HG02763 (cell line): ENCODE data around the gene FGF11.

ENCODE experiments used
- ATAC-seq: cut with Tn5 transposase; IDR thresholded peaks from one replicate; pipeline ENCODE4 v1.9.1; 2021; ENCODE audit warnings: mild to moderate bottlenecking, moderate library complexity; ENCODE audit not compliant: unreplicated experiment

Gene FGF11

GRCh38 chr17:7429722-7430121, 9.6 kb upstream of the FGF11 start:
- ATAC-seq: no peak

DNA sequence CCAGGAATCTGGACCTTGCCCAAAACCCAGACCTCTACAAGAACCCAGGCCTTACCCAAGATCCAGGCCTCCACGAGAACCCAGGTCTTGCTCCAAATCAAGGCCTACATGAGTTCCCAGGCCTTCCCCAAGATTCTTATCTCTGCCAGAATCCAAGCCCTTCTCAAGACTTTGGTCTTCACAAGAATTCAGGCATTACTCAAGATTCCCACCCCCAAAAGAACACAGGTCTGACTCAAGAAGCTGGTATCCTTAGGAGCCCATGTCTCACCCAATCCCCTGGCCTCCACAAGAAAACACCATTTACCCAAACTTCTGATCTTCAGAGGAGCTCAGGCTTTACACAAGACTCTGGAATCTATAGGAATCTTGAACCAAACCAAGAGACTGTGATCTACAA, 8.1 kb upstream of the FGF11 start:
- no peak for ATAC-seq

DNA sequence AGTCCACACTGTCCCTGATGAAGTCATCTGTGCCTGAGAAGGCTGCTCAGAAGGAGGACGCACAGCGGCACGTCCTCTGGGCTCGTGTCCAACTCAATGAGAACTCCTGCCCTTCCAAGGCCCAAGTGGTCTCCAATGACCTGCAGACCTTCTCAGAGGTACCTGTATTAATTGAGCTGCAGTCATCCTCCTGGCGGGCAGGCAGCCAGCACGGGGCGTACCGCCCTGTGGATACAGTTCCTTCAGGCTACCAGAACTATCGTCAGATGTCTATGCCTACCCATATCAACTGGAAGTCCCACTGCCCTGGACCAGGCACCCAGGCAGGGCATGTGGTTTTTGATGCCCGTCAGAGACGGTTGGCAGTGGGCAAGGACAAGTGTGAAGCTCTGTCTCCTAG, 7.0 kb upstream of the FGF11 start:
- ATAC-seq: no peak

DNA sequence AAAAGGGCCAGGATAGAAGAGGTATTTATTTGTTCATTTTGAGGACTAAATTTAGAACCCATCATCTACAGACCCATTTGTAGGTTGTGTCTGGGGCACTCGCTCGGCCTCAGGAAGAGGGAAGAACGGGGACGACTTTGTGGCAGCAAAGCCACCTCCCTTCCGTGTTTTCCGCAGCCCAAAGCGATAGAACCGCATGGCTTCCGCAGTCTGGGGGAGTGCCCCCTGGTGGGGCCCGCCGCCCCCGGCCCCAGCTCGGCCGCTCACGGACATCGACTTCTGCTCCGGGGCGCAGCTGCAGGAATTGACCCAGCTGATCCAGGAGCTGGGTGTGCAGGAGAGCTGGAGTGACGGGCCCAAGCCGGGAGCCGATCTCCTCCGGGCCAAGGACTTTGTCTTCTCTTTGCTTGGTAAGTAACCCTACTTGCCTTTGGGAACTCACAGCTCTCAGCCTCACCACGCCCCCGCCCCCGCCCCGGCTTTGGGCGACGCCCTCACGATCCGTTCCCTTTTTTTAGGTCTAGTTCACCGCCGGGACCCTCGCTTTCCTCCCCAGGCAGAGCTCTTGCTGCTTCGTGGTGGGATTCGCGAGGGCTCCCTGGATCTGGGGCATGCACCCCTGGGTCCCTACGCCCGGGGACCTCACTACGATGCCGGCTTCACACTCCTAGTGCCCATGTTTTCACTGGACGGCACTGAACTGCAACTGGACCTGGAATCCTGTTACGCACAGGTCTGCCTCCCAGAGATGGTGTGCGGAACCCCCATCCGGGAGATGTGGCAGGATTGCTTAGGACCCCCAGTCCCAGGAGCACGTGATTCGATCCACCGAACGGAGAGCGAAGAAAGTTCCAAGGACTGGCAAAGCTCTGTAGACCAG, 3.4 kb upstream of the FGF11 start:
- ATAC-seq: peak; percentile 26

GRCh38 chr17:7436556-7437368, 2.5 kb upstream of the FGF11 start:
- ATAC-seq: no peak

- ATAC-seq: no peak
These were observed 1.9 kb upstream of the FGF11 start for GRCh38 chr17:7437369-7437863.

DNA sequence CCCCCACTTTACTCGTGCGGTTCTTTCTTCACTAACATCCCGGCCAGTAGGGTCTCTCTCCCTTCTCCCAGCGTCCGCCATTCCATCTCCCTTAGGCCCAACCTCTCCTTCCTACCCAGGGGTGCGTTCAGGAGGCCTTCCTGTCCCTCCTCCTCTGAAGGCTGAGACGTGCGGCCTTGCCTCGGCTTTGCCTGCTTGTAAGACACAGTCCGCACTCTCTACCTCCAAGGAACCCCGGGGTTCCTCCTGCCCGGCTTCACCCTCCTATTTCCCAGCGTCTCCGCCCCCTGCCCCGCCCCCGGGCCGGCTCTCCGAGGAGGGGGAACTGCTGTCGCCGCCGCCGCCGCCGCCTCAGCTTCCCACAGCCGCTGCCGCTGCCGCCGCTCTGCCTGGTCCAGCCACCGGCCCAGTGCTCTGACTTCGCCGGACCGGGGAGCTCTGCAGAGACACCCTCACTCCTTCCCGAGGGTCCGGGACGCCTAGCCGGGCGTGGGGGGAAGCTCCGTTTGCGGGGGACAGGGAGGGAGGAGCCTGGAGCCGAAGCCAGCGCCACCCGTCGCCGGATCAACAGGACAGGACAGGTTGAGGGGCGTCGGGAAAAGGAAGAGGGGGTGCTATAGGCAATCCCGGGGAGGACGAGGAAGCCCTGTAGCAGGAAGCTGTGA, 1.2 kb upstream of the FGF11 start:
- no peak for ATAC-seq

GRCh38 chr17:7438656-7439460, 454 bp upstream of the FGF11 start:
- ATAC-seq: no peak

DNA sequence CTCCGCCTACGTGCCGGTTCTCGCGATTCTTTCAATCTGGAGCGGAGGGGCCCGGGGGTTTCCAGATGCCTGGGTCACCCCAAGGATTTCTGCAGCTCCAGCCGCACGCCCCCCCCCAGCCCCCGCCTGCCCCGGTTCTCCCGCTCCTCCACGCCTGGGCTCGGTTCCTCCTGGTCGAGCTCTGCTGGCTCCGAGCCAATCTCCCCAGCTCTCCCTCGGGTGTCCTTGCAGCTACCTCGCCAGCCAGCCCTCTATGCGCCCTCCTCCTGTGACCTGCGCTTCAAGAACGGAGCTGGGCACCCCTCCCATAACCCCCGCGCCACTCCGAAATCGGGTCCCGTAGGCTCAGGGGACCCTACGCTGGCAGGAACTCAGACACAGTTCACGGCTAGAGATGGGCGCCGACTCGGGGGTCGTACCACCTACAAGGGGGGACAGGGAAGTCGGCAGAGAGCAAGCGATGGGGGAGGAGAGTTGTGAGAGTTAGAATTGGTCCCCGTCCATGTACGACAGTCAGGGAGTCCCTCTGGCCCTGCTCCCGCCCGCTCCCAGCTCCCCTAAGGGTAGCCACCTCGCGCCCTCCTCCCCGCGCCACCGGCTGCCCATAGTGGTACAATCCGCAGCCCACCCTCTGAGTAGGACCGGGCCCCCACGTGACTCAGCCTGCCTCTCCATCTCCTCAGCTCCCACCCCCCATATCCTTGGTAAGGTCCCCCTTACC, 961 bp downstream of the FGF11 start:
- no peak for ATAC-seq

DNA sequence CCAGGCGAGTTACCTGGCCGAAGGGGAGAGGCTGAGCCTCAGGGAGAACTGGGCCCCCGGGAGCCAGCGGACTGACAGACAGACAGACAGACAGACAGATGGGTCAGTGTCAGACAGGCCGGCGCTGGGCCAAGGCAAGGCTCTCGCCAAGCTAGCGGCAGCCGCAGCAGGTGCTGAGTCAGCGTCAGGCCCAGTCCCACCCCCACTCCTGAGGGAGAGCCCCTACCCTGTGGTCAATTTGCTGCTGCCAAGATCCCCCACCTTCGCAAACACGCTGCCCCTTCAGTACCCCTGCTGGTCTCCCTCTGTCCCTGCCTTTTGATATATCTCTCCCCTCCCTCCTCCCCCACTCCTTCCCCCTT, 1.5 kb downstream of the FGF11 start:
- no peak for ATAC-seq

DNA sequence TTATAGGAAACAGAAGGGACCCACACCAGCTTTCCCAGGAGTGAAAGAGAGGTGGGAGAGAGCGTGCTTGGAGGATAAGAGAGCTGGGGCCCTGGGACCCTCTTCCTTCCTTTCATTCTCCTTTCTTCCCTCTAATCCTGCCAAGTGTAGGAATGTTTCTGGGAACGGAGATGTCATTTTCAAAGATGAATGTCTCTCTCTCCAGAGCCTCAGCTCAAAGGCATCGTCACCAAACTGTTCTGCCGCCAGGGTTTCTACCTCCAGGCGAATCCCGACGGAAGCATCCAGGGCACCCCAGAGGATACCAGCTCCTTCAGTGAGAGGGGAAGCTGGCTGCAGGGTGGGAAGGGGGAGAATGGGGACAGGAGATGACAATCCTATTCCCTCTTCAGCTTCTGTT, 2.0 kb downstream of the FGF11 start:
- ATAC-seq: no peak

DNA sequence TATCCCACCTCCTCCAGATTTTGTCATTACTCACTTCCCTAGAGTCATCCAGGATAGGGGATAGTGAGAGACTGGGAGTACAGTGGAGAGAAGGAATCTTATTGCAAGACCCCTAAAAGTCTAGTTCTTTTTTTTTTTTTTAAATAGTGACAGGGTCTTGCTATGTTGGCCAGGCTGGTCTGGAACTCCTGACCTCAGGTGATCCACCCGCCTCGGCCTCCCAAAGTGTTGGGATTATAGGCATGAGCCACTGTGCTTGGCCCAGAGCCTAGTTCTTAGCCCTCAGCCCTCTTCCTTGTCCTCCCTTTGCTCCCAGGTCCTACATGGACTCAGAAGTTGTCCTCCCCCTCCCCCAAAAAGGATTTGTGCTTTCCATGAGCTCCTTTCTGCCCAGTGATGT, 2.8 kb downstream of the FGF11 start:
- no peak for ATAC-seq

DNA sequence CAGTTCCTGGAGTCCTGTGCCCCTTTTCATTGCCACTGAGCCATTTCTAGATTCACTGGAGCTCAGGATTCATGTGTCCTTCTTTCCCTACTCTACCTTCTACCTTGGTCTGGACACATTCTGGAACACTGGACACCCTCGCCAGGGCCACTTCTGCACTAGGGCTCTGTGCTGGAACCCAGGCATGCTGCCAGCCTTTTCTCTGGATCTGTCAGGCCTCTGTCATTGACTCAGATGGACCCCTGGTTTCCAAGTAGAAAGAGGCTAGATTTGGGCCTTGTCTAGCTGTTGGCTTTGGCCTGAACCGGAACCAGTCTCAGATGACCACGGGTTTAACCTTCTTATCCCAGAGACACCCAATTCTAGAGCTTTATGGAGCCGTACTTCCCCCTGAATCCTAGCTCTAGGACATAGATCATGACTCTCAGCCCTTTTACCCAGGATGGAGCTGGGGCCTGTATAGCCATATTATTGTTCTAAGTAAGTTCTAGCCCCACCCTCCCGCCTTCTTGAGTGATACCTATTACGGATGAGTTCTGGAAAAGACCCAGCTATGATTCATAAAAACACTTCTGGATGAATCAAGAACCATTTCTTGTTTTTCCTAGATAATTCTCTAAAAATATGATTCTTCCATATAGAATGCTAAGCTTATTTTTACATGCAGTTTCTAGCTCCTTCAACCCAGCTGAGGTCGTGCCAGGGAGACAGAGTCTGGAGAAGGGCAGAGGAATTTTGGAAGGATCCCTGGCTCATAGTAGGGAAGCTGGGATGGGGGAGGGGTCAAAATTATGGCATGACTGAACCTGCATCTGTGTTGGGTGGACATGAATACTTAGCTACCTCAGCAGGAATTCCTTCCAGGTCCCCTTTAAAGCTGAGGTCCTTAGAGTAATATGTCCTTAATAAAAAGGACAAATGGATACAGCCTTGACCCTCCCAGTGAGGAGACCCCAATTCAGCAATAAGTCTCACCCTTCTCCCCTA, 4.5 kb downstream of the FGF11 start:
- ATAC-seq: no peak

DNA sequence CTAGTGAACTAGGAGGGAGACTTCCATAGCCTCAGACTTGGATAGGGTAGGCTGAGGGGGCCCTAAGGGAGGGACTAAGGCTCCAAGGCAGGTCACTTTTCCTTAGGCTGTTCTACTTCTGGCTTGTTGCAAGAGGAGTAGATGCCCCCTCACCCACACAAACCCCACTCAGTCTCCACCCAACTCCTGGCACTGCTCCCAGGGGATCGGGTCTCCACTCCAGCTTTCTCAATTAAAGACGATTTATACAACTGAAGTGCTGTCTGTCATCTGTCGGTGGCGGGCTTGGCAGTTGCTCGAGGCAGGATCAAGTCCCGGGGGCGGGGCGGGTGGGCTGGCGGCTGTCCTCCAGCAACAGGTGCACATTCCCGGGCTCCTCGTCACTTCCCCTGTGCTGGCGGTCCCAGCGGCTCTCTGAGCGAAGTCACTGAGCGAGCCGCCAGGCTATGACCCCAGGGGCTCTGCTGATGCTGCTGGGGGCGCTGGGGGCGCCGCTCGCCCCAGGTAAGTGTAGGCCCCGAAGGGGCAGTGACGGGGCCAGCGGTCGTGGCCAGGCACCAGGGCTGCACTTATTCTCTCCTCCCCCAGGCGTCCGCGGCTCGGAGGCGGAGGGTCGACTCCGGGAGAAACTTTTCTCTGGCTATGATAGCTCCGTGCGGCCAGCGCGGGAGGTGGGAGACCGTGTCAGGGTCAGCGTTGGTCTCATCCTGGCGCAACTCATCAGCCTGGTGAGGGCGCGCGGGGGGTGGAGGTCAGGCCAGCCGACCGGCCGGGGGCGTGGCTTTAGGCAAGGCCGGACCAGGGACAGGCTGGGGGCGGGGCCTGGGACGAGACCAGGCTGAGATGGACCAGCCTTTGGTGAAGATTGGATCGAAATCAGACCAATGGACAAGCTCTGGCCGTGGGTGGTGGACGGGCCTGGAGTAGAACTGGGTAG, 5.6 kb downstream of the FGF11 start, which contains the start of gene CHRNB1:
Gene CHRNB1 (plus strand): TSS at position 380 of the 937 bp plus-strand sequence. CDS start 67 bp downstream, at position 447.
- no peak for ATAC-seq

GRCh38 chr17:7445619-7445968, 6.3 kb downstream of the FGF11 start:
- ATAC-seq: no peak

DNA sequence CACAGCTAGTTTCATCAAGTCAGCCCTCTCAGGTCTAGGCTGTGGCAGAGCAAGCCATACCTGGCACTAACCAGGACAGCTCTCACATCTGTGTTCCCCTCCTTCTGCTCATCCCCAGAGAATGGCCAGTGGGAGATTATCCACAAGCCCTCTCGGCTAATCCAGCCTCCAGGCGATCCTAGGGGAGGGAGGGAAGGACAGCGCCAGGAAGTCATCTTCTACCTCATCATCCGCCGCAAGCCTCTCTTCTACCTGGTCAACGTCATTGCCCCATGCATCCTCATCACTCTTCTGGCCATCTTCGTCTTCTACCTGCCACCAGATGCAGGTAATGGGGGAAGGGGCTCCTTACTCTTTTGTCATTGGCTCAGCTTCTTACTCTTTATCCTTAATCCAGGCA, 9.1 kb downstream of the FGF11 start:
- ATAC-seq: no peak

DNA sequence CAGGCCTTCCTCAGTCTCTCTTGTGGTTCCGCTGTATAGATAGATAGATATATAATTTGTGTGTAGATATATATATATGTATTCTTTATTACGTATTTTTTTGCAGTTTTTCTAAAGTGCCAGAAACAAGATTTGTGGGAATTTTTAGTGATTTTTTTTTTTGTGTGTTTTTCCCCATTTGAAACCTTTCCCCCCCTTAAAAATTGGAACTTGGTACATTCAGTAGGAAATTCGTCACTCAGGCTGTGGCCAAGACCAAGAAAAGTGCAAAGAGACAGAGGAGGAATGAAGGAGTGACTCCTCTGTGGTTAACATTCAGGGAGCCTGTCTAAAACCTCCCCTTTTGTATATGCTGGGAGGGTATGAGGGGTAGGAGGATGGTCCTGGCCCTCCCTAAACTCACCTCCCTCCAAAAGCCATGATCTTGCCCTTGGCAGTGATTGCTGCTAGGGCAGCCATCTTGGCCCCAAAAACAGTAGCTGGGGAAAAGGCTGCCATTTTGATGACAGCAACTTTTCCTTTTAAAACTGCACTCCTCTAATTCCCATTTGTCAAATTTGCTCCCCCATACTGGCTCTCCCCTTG, 20.7 kb downstream of the FGF11 start:
- no peak for ATAC-seq
